ENCODE results near the gene MGAT5. TPM values are rescaled to one million over a fixed set of nuclear protein-coding genes. Genes with fewer than 3 reads are reported as not detected.

MGAT5 gene
- total and polyA plus RNA-seq, 2 donors: 8.8 to 36.8 TPM

DNA sequence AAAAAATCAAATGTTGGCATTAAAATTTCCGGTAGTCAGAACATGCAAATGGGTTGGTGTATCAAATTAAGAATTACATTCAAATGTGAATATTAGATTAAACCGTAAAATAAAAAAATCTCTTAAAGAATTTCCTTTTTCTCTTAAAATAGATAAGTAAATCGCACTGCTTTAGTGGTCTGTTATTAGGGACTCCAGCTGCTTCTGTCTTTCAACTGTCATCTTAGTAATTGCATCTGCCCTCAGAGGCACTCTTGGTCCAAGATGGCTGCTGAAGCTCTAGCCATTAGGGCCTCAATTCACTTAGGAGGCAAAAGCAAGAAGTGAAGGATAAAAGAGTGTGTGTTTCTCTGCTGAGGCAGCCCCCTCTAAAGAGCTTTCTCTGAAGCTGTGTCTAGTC, 132.4 kb downstream of the MGAT5 start:
- H3K36me3 ChIP-seq (ENCODE audit: control insufficient read depth in 2 of 2, insufficient read depth in 2 of 2, low read length in 1 of 2): peaks cover 3 to 9% of the 10 kb centered on the region in 2 donors
- no peaks in the 10 kb centered on the region for H3K27me3 ChIP-seq (ENCODE audit: control insufficient read depth in 2 of 2, insufficient read depth in 1 of 2, low read length in 1 of 2)
- no peaks in the 10 kb centered on the region for H3K9me3 ChIP-seq (ENCODE audit: control insufficient read depth in 2 of 2, insufficient read depth in 1 of 2, low read length in 1 of 2)
- WGBS: 98% methylated on average over 3 of the region's 3 CpGs
- no peak overlapping the region for H3K4me3 ChIP-seq (ENCODE audit: low read length in 2 of 2)
- no peak overlapping the region for H3K27ac ChIP-seq (ENCODE audit: low read depth in 1 of 2, low read length in 1 of 2)
- peaks cover 1 to 3% of the 10 kb centered on the region in 2 donors for H3K4me1 ChIP-seq (ENCODE audit: control insufficient read depth in 2 of 2, insufficient read depth in 2 of 2, low read length in 2 of 2)
- DNase-seq (ENCODE audit: low read depth in 6 of 9, low spot score in 9 of 9): no peak

DNA sequence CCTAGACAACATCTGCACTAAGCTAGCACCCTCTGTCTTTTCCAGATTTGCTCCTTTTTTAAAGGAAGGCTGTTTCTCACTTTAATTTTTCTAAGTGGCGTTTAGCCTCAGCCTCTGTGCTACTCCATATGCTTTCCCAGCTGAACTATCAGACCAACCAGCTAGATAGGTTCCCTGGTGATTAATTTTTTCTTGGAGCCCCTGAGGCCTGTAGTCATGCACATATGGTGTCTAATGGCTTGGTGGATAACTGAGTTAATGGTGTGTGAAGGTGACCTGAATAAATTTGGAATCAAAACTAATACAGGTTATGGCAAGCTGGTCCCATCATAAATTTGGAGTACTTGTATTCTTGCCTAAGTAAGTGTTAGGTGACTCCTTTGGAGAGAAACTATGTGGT, 135.5 kb downstream of the MGAT5 start:
- WGBS: 100% methylated on average over 1 of the region's 1 CpG
- H3K4me3 ChIP-seq (ENCODE audit: low read length in 2 of 2): no peak overlapping the region
- no peaks in the 10 kb centered on the region for H3K36me3 ChIP-seq (ENCODE audit: control insufficient read depth in 2 of 2, insufficient read depth in 2 of 2, low read length in 1 of 2)
- H3K27ac ChIP-seq (ENCODE audit: low read depth in 1 of 2, low read length in 1 of 2): no peak overlapping the region
- DNase-seq (ENCODE audit: low read depth in 6 of 9, low spot score in 9 of 9): no peak
- no peaks in the 10 kb centered on the region for H3K27me3 ChIP-seq (ENCODE audit: control insufficient read depth in 2 of 2, insufficient read depth in 1 of 2, low read length in 1 of 2)
- no peaks in the 10 kb centered on the region for H3K9me3 ChIP-seq (ENCODE audit: control insufficient read depth in 2 of 2, insufficient read depth in 1 of 2, low read length in 1 of 2)
- H3K4me1 ChIP-seq (ENCODE audit: control insufficient read depth in 2 of 2, insufficient read depth in 2 of 2, low read length in 2 of 2): peaks cover 7 to 8% of the 10 kb centered on the region in 2 donors

DNA sequence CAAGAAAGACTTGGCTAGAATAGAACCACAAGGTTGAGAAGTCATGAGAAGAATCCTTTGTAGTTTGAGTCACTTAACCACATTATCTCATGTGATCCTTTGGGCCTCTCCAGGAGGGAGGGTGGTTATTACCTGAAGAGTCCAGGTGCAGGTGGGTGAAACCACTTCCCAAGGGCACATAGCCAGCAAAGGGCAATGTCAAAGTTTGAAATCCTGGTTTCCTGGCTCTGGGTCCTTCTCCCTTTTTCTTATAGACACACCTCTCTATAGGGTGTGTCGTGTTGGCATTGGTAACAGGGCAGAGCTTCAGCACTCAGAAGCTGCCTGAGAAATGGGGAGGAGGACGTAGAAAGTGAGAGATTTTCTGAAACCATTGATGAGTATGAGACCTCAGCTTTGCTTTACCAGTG, 137.9 kb downstream of the MGAT5 start:
- WGBS: 77% methylated on average over 2 of the region's 2 CpGs
- Histone ChIP-seq H3K9me3 (ENCODE audit: control insufficient read depth in 2 of 2, insufficient read depth in 1 of 2, low read length in 1 of 2) (no peaks in the 10 kb centered on the region), H3K4me1 (ENCODE audit: control insufficient read depth in 2 of 2, insufficient read depth in 2 of 2, low read length in 2 of 2) (peaks cover 7 to 8% of the 10 kb centered on the region in 2 donors), H3K4me3 (ENCODE audit: low read length in 2 of 2) (no peak overlapping the region), H3K36me3 (ENCODE audit: control insufficient read depth in 2 of 2, insufficient read depth in 2 of 2, low read length in 1 of 2) (peaks cover 2 to 4% of the 10 kb centered on the region in 2 donors), H3K27me3 (ENCODE audit: control insufficient read depth in 2 of 2, insufficient read depth in 1 of 2, low read length in 1 of 2) (no peaks in the 10 kb centered on the region), H3K27ac (ENCODE audit: low read depth in 1 of 2, low read length in 1 of 2) (no peak overlapping the region)
- DNase-seq (ENCODE audit: low read depth in 6 of 9, low spot score in 9 of 9): no peak

DNA sequence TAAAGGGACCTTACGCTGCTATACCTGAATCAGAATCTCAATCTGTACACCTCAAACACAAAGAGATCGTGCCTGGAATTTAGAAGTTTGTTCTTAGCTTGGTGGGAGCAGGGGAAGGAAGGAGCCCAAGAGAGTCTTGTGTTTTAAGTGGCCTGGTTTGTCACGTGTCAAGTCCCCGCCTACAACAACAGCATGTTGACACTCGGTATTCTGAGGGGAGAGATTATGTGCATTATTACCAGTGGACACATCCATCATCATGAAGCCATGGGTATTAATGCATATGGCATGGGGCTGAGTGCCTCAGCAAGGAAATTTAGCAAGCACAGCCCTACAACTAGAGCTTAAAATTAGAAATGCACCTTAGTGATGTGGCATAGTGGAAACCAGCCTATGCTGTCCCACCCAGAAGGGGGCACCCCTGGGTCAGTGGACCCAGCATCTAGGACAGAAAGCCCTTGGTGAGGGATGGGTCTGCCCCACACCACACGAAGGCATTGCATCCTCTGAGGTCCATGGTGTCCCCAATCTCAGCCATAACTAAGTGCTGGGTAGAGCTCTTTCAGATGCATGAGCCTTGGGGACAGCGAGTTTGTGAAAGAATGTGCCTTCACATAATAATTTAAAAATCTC, 138.7 kb downstream of the MGAT5 start:
- peaks cover 7 to 8% of the 10 kb centered on the region in 2 donors for H3K4me1 ChIP-seq (ENCODE audit: control insufficient read depth in 2 of 2, insufficient read depth in 2 of 2, low read length in 2 of 2)
- DNase-seq (ENCODE audit: low read depth in 6 of 9, low spot score in 9 of 9): no peak
- no peaks in the 10 kb centered on the region for H3K9me3 ChIP-seq (ENCODE audit: control insufficient read depth in 2 of 2, insufficient read depth in 1 of 2, low read length in 1 of 2)
- H3K27ac ChIP-seq (ENCODE audit: low read depth in 1 of 2, low read length in 1 of 2): no peak overlapping the region
- 94% methylated on average over 7 of the region's 7 CpGs for WGBS
- H3K4me3 ChIP-seq (ENCODE audit: low read length in 2 of 2): no peak overlapping the region
- peaks cover 5 to 10% of the 10 kb centered on the region in 2 donors for H3K36me3 ChIP-seq (ENCODE audit: control insufficient read depth in 2 of 2, insufficient read depth in 2 of 2, low read length in 1 of 2)
- H3K27me3 ChIP-seq (ENCODE audit: control insufficient read depth in 2 of 2, insufficient read depth in 1 of 2, low read length in 1 of 2): no peaks in the 10 kb centered on the region

DNA sequence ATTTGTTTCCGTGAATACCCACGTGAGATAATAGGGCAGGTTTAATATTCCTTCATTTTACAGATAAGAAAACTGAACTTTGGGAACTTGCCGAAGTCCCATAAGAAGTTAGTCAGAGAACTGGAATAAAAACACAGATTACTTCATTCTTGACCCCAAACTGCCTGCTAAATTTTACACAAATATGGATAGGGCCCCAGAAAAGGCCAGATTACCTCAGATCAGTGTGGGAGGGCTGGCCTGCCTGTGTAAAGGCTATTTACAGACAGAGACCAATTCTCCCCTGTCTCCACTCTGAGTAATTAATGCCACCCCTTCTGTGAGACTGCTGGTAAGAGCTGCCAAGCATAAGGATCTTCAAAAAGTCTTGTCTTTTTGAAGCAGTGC, 139.2 kb downstream of the MGAT5 start:
- 98% methylated on average over 3 of the region's 3 CpGs for WGBS
- Histone ChIP-seq H3K27ac (ENCODE audit: low read depth in 1 of 2, low read length in 1 of 2) (no peak overlapping the region), H3K4me3 (ENCODE audit: low read length in 2 of 2) (no peak overlapping the region), H3K4me1 (ENCODE audit: control insufficient read depth in 2 of 2, insufficient read depth in 2 of 2, low read length in 2 of 2) (peaks cover 7 to 8% of the 10 kb centered on the region in 2 donors), H3K27me3 (ENCODE audit: control insufficient read depth in 2 of 2, insufficient read depth in 1 of 2, low read length in 1 of 2) (no peaks in the 10 kb centered on the region), H3K36me3 (ENCODE audit: control insufficient read depth in 2 of 2, insufficient read depth in 2 of 2, low read length in 1 of 2) (peaks cover 5 to 12% of the 10 kb centered on the region in 2 donors), H3K9me3 (ENCODE audit: control insufficient read depth in 2 of 2, insufficient read depth in 1 of 2, low read length in 1 of 2) (no peaks in the 10 kb centered on the region)
- DNase-seq (ENCODE audit: low read depth in 6 of 9, low spot score in 9 of 9): no peak

DNA sequence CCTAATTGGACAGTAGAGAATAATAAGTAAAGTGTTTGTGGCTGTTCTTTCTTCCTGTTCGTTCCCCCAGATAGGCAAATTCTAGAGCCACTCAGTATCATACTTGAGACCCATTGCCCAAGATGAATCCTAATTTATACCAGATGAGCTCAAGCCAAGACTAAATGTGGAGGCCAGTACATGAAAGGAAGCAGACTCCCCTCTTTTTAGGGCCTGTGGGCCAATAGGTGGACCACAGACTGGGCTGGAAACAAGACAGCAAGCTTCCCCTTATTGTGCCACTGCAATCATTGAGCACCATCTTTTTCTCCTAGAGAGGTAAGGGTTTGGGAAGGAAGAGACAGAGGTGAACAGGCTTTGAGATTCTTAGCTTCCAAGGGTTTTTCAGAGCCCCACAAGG, 141.9 kb downstream of the MGAT5 start:
- Histone ChIP-seq H3K27me3 (ENCODE audit: control insufficient read depth in 2 of 2, insufficient read depth in 1 of 2, low read length in 1 of 2) (no peaks in the 10 kb centered on the region), H3K27ac (ENCODE audit: low read depth in 1 of 2, low read length in 1 of 2) (no peak overlapping the region), H3K9me3 (ENCODE audit: control insufficient read depth in 2 of 2, insufficient read depth in 1 of 2, low read length in 1 of 2) (no peaks in the 10 kb centered on the region), H3K36me3 (ENCODE audit: control insufficient read depth in 2 of 2, insufficient read depth in 2 of 2, low read length in 1 of 2) (peaks cover 5 to 12% of the 10 kb centered on the region in 2 donors), H3K4me3 (ENCODE audit: low read length in 2 of 2) (no peak overlapping the region), H3K4me1 (ENCODE audit: control insufficient read depth in 2 of 2, insufficient read depth in 2 of 2, low read length in 2 of 2) (peaks cover 7 to 8% of the 10 kb centered on the region in 2 donors)
- no peak for DNase-seq (ENCODE audit: low read depth in 6 of 9, low spot score in 9 of 9)
- 95% methylated on average over 1 of the region's 1 CpG for WGBS

DNA sequence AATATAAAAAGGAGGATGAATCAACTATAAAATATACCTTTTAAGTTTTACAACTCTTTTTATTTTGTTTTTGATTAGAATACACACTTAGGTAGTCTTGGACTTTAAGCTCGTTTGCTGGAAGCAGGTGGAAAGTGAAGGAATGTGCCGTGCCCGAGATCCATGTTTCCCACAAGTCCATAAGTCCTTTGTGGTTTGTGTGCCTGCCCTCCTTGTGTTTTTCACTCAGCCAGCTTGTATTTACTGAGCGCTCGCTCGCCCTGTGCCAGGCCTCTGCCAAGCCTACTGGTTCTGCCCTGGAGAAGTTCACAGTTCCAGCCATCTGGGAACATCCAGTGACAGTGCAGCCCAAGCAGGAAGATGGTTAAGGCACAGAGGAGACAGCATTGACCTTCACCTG, 142.6 kb downstream of the MGAT5 start:
- H3K9me3 ChIP-seq (ENCODE audit: control insufficient read depth in 2 of 2, insufficient read depth in 1 of 2, low read length in 1 of 2): no peaks in the 10 kb centered on the region
- no peak overlapping the region for H3K27ac ChIP-seq (ENCODE audit: low read depth in 1 of 2, low read length in 1 of 2)
- H3K36me3 ChIP-seq (ENCODE audit: control insufficient read depth in 2 of 2, insufficient read depth in 2 of 2, low read length in 1 of 2): peaks cover 5 to 12% of the 10 kb centered on the region in 2 donors
- no peaks in the 10 kb centered on the region for H3K27me3 ChIP-seq (ENCODE audit: control insufficient read depth in 2 of 2, insufficient read depth in 1 of 2, low read length in 1 of 2)
- no peak for DNase-seq (ENCODE audit: low read depth in 6 of 9, low spot score in 9 of 9)
- H3K4me1 ChIP-seq (ENCODE audit: control insufficient read depth in 2 of 2, insufficient read depth in 2 of 2, low read length in 2 of 2): peaks cover 2 to 5% of the 10 kb centered on the region in 2 donors
- 82% methylated on average over 6 of the region's 6 CpGs for WGBS
- no peak overlapping the region for H3K4me3 ChIP-seq (ENCODE audit: low read length in 2 of 2)

DNA sequence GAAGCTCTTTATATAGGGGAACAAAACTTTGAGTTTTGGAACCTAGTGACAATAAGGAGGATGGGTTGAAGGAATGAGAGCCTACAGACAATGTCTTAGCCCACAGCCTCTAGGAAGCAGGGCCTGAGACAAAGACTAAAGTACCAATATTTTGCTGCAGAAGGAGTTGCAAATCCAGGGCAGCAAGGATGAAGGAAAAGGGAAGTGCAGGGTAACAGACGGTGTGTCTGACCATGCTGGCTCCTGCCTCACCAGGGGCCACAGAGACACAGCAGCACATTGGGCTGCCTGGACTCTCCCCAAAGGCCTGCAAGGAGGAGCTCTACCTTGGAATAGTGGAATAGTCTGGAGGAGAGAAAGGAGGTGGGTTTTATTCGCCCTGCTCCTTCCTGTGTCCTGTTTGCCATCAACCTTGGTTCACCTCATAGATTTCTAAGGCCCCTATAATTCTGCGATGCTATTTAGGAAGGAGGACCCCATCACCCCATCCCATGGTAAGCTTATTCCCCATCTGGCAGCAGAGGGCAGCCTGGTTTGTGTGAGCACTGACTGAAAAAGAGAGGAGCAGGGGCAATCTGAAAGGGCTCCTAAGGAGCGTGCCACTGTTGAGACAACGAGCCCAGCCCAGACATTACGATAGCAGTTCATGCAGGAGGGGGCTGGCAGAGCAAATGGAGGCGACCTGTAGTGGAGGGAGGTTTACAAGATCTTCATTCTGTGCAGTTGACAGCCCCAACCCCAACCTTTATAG, 143.4 kb downstream of the MGAT5 start:
- H3K36me3 ChIP-seq (ENCODE audit: control insufficient read depth in 2 of 2, insufficient read depth in 2 of 2, low read length in 1 of 2): peaks cover 5 to 12% of the 10 kb centered on the region in 2 donors
- H3K4me3 ChIP-seq (ENCODE audit: low read length in 2 of 2): no peak overlapping the region
- no peak overlapping the region for H3K27ac ChIP-seq (ENCODE audit: low read depth in 1 of 2, low read length in 1 of 2)
- H3K9me3 ChIP-seq (ENCODE audit: control insufficient read depth in 2 of 2, insufficient read depth in 1 of 2, low read length in 1 of 2): no peaks in the 10 kb centered on the region
- H3K27me3 ChIP-seq (ENCODE audit: control insufficient read depth in 2 of 2, insufficient read depth in 1 of 2, low read length in 1 of 2): no peaks in the 10 kb centered on the region
- no peaks in the 10 kb centered on the region for H3K4me1 ChIP-seq (ENCODE audit: control insufficient read depth in 2 of 2, insufficient read depth in 2 of 2, low read length in 2 of 2)
- 98% methylated on average over 7 of the region's 7 CpGs for WGBS
- DNase-seq (ENCODE audit: low read depth in 6 of 9, low spot score in 9 of 9): no peak

DNA sequence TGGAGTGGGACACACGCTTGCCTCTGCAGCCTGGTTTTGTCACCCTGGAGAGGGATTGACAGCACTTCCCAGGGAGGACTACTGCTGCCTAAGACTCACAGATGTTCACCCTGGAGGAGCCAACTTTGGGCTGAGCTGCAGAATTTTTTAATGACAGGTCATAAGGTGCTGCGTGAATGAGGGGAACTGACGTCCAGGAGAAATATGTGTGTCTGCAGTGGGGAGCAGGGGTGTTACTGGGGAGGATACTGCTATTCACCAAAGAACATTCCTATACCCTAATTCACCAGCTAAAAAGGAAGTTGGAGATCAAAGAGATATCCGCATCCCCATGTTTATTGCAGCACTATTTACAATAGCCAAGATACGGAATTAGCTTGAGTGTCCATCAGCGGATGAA, 144.4 kb downstream of the MGAT5 start:
- Histone ChIP-seq H3K4me3 (ENCODE audit: low read length in 2 of 2) (no peak overlapping the region), H3K27ac (ENCODE audit: low read depth in 1 of 2, low read length in 1 of 2) (no peak overlapping the region), H3K27me3 (ENCODE audit: control insufficient read depth in 2 of 2, insufficient read depth in 1 of 2, low read length in 1 of 2) (no peaks in the 10 kb centered on the region), H3K36me3 (ENCODE audit: control insufficient read depth in 2 of 2, insufficient read depth in 2 of 2, low read length in 1 of 2) (peaks cover 10 to 16% of the 10 kb centered on the region in 2 donors), H3K9me3 (ENCODE audit: control insufficient read depth in 2 of 2, insufficient read depth in 1 of 2, low read length in 1 of 2) (no peaks in the 10 kb centered on the region), H3K4me1 (ENCODE audit: control insufficient read depth in 2 of 2, insufficient read depth in 2 of 2, low read length in 2 of 2) (no peaks in the 10 kb centered on the region)
- WGBS: 98% methylated on average over 6 of the region's 6 CpGs
- DNase-seq (ENCODE audit: low read depth in 6 of 9, low spot score in 9 of 9): no peak
